ENCODE results near the gene POLE3. TPM values are rescaled to one million over a fixed set of nuclear protein-coding genes. Genes with fewer than 3 reads are reported as not detected.

Gene POLE3
- total and polyA plus RNA-seq, 9 of the 15 experiments (the other 6 are each of a cell fraction or from before 2014, with no cell fraction given) = 52.6 to 179 (median 110) TPM

DNA sequence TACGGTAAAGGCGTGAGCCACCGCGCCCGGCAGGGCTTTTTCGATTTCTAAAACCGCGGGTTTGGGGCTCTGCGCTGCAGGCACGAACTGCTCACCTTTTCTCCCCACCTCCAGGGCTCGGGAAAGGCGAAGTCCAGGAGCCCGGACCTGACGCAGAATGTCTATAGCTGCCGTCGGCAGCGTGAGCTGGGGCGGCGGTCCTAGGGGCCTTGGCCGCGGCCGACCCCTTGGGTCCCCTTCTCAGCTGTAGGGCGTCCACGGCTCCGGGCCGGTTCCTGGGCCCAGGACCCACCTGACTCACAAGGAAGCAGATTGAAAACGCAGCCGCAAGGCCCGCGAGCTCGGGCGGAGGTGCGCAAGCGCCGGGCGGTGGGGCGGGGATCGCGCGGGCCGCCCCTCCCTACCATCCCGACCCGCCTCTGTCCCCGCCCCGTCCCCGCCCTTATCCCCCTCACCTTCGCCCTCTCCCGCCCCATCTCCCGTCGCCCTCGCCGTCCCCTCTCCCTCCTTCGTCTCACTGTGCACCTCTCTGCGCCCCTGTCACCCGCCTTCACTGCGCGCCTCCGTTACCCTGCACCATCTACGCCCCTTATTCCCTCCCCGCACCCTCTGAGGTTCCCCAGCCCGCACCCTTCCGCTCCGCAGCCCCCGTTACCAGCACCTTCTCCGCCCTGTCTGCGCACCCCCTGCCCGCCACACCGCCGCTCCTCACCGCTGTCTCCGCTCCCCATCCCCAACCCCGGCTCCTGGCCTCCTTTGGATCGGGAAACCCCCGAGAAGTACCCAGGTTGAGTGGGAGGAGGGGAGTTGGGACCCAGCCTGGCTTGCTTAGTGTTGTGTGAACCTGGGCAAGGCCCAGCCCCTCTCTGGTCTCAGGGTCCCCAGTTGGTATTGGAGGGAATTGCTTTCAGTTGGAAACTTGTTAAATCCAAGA, 33.6 kb downstream of the POLE3 start, which contains the start of gene HDHD3 (continued):
- TF ChIP-seq, protein P1, sequence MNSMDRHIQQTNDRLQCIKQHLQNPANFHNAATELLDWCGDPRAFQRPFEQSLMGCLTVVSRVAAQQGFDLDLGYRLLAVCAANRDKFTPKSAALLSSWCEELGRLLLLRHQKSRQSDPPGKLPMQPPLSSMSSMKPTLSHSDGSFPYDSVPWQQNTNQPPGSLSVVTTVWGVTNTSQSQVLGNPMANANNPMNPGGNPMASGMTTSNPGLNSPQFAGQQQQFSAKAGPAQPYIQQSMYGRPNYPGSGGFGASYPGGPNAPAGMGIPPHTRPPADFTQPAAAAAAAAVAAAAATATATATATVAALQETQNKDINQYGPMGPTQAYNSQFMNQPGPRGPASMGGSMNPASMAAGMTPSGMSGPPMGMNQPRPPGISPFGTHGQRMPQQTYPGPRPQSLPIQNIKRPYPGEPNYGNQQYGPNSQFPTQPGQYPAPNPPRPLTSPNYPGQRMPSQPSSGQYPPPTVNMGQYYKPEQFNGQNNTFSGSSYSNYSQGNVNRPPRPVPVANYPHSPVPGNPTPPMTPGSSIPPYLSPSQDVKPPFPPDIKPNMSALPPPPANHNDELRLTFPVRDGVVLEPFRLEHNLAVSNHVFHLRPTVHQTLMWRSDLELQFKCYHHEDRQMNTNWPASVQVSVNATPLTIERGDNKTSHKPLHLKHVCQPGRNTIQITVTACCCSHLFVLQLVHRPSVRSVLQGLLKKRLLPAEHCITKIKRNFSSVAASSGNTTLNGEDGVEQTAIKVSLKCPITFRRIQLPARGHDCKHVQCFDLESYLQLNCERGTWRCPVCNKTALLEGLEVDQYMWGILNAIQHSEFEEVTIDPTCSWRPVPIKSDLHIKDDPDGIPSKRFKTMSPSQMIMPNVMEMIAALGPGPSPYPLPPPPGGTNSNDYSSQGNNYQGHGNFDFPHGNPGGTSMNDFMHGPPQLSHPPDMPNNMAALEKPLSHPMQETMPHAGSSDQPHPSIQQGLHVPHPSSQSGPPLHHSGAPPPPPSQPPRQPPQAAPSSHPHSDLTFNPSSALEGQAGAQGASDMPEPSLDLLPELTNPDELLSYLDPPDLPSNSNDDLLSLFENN (IDR thresholded peaks at IDR 0.05; ENCODE audit: low read depth in 2 of 2, low read length in 2 of 2) = no peak

- Histone ChIP-seq H3K36me3 (ENCODE audit: control insufficient read depth, insufficient read depth, low read length) (peaks cover 28% of the 10 kb centered on the region), H3K9ac (ENCODE audit: insufficient read depth in 1 of 2, low read depth in 2 of 2, low read length in 2 of 2) (no peak overlapping the region; a peak in 1 of 4 replicates), H2AFZ (ENCODE audit: low read depth, low read length) (no peak overlapping the region), H3K9me1 (ENCODE audit: control insufficient read depth, insufficient read depth, low read length) (no peaks in the 10 kb centered on the region), H3K27ac (ENCODE audit: extremely low read depth, low read depth, low read length) (no peak overlapping the region), H3K4me2 (ENCODE audit: insufficient read depth, low read length) (peak overlapping the region; percentile 39), H3K4me3 (peak overlapping the region; percentile 87; the same call in 1 of the 2 replicates), H4K20me1 (replicated peaks; ENCODE audit: control insufficient read depth, insufficient read depth, low read length) (no peaks in the 10 kb centered on the region; the same call in none of the 2 replicates), H3K9me3 (replicated peaks; ENCODE audit: control insufficient read depth, insufficient read depth, low read depth, low read length) (no peaks in the 10 kb centered on the region), H3K79me2 (ENCODE audit: control insufficient read depth, insufficient read depth, low read length) (peaks cover 8% of the 10 kb centered on the region; the same call in 2 of the 3 replicates), H3K27me3 (ENCODE audit: control insufficient read depth in 2 of 2, insufficient read depth in 2 of 2, low read length in 2 of 2) (no peaks in the 10 kb centered on the region), H3K4me1 (replicated peaks in 1 of 2; ENCODE audit: control insufficient read depth in 2 of 2, insufficient read depth in 2 of 2, low read length in 2 of 2) (peaks cover 20 to 26% of the 10 kb centered on the region in 2 experiments; a peak in 4 of 5 replicates)
- CTCF ChIA-PET (ENCODE audit: low intra/inter-chr PET ratio) = no interaction called here
- POLR2A ChIA-PET = interaction anchor here (0.7 kb wide), 1 partner anchor 101 kb away, joined by 3 read pairs; no protein-coding TSS in a partner anchor
- FAIRE-seq (no peak), ATAC-seq (no peak), DNase-seq (ENCODE audit: extremely low read depth in 1 of 4, low spot score in 3 of 4) (peak in 1 of 4 experiments; percentile 37)
- 70% methylated on average over 6 of the region's 6 CpGs for WGBS (ENCODE audit: insufficient coverage, low coverage, missing lambda C conversion rate)
- TSS peak; percentile 75 for BruUV-seq (replicated peaks)
- intact Hi-C loops (cut with micrococcal nuclease) = loop anchor here (2.0 kb wide), 1 partner anchor 67 kb away; no protein-coding TSS in a partner anchor
- in situ Hi-C loops (cut with MboI) = no loop called here
- TF ChIP-seq MAFF (IDR thresholded peaks at IDR 0.05; ENCODE audit: low read length) (no peak), ZNF121 (CRISPR knock-in tag; conservative IDR thresholded peaks at IDR 0.05) (peak; percentile 53; the same call in 1 of the 2 replicates), SMARCA5 (IDR thresholded peaks at IDR 0.05) (no peak), CCAR2 (IDR thresholded peaks at IDR 0.05; ENCODE audit: low read depth, low read length) (no peak), ARNT (IDR thresholded peaks at IDR 0.05) (no peak), MEF2D (tag; conservative IDR thresholded peaks at IDR 0.05; ENCODE audit: low read depth) (no peak), NFYB (IDR thresholded peaks at IDR 0.05; ENCODE audit: extremely low read depth, insufficient read length) (no peak), ZNF707 (CRISPR knock-in tag; conservative IDR thresholded peaks at IDR 0.05) (no peak), BMI1 (IDR thresholded peaks at IDR 0.05; ENCODE audit: low read length) (no peak), MTA1 (IDR thresholded peaks at IDR 0.05; ENCODE audit: borderline replicate concordance) (no peak), CTBP1 (IDR thresholded peaks at IDR 0.05; ENCODE audit: borderline replicate concordance) (no peak)
- TF ChIP-seq, protein P2, sequence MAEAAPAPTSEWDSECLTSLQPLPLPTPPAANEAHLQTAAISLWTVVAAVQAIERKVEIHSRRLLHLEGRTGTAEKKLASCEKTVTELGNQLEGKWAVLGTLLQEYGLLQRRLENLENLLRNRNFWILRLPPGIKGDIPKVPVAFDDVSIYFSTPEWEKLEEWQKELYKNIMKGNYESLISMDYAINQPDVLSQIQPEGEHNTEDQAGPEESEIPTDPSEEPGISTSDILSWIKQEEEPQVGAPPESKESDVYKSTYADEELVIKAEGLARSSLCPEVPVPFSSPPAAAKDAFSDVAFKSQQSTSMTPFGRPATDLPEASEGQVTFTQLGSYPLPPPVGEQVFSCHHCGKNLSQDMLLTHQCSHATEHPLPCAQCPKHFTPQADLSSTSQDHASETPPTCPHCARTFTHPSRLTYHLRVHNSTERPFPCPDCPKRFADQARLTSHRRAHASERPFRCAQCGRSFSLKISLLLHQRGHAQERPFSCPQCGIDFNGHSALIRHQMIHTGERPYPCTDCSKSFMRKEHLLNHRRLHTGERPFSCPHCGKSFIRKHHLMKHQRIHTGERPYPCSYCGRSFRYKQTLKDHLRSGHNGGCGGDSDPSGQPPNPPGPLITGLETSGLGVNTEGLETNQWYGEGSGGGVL (CRISPR knock-in tag; IDR thresholded peaks at IDR 0.05) = no peak
These were observed 35.1 kb downstream of the POLE3 start for GRCh38 chr9:113375057-113376023.
